NCI-H1092 (cell line): ENCODE measurements around the gene BHLHE41.

Source experiments
- DNase-seq: peaks from one replicate; lab custom pipeline; 2025; lab: John Stamatoyannopoulos, UW

Gene BHLHE41

GRCh38 chr12:26134540-26134939 is 9.7 kb upstream of the BHLHE41 start:
- DNase-seq = no peak

- DNase-seq = no peak
These were observed 8.7 kb upstream of the BHLHE41 start for GRCh38 chr12:26133521-26133920.

GRCh38 chr12:26132866-26133265 is 8.0 kb upstream of the BHLHE41 start:
- no peak for DNase-seq

GRCh38 chr12:26131936-26132335 is 7.1 kb upstream of the BHLHE41 start:
- DNase-seq = no peak

GRCh38 chr12:26130728-26131127 is 5.9 kb upstream of the BHLHE41 start:
- DNase-seq = no peak

GRCh38 chr12:26128168-26128567 is 3.3 kb upstream of the BHLHE41 start:
- DNase-seq = no peak

GRCh38 chr12:26127404-26127803 is 2.6 kb upstream of the BHLHE41 start:
- DNase-seq = no peak

- DNase-seq = no peak
These were observed 1.8 kb upstream of the BHLHE41 start for GRCh38 chr12:26126340-26127284.

GRCh38 chr12:26125400-26126339 is 833 bp upstream of the BHLHE41 start:
- DNase-seq = no peak

GRCh38 chr12:26123482-26123980 is 1.3 kb downstream of the BHLHE41 start:
- no peak for DNase-seq

GRCh38 chr12:26122681-26123481 is 2.0 kb downstream of the BHLHE41 start:
- no peak for DNase-seq

GRCh38 chr12:26122061-26122680 is 2.7 kb downstream of the BHLHE41 start:
- no peak for DNase-seq

GRCh38 chr12:26121323-26122060 is 3.3 kb downstream of the BHLHE41 start:
- no peak for DNase-seq

GRCh38 chr12:26120561-26121274 is 4.1 kb downstream of the BHLHE41 start:
- DNase-seq = no peak

GRCh38 chr12:26119391-26119989 is 5.3 kb downstream of the BHLHE41 start:
- no peak for DNase-seq

GRCh38 chr12:26118308-26118707 is 6.5 kb downstream of the BHLHE41 start:
- DNase-seq = no peak

GRCh38 chr12:26116829-26117715 is 7.8 kb downstream of the BHLHE41 start:
- DNase-seq = no peak

GRCh38 chr12:26114720-26115401 is 10.0 kb downstream of the BHLHE41 start:
- no peak for DNase-seq
